SH-SY5Y (cell line): ENCODE measurements around the gene PALD1.

Experiments
- GATA2 ChIP-seq: IDR thresholded peaks from 2 replicates; pipeline ENCODE4 v1.6.1; 2011; ENCODE audit warnings: mild to moderate bottlenecking, low read depth, low read length
- GATA3 ChIP-seq: IDR thresholded peaks from 2 replicates; pipeline ENCODE4 v1.6.1; 2011; ENCODE audit warnings: low read depth, mild to moderate bottlenecking, low read length, moderate library complexity

DNA sequence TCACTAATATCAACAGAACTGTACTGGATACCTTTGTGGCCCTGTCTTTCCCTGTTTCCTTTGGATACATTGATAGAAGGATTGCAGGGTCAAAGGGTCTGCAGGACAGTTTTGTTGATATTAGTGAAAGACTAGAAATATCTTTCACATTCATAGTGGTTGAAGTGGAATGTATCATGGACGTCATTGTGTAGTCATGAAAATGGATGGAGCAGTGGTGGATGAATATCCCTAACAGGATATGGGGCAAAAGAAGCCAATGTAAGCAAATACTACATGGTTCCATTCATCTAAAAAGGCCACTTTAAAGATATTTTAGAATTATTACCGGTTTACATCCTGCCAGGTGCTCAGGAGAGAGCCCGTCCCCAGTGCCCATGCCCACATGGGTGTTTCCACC lies 23.8 kb downstream of the PALD1 start:
- no peak for TF ChIP-seq GATA2
- no peak for TF ChIP-seq GATA3
